Mesenchymal stem cell (in vitro differentiated cells and primary cell): ENCODE results near the gene TNFRSF1B.

Experiments used
- DNase-seq: peaks from one replicate; pipeline ENCODE4 v3.0.0-alpha.2; 2013
- H2AFZ ChIP-seq: one replicate; pipeline ENCODE4 v1.6.1; 2013; ENCODE audit warnings: low read depth, mild to moderate bottlenecking, control low read depth, inconsistent platforms, low read length, moderate library complexity
- H2AK5ac ChIP-seq: 2 replicates; pipeline ENCODE4 v1.6.1; 2013; ENCODE audit warnings: low read length, moderate library complexity, mild to moderate bottlenecking, inconsistent platforms; ENCODE audit not compliant: severe bottlenecking
- H2BK120ac ChIP-seq: one replicate; pipeline ENCODE4 v1.6.1; 2013; ENCODE audit warnings: low read depth, mild to moderate bottlenecking, inconsistent platforms, low read length, moderate library complexity
- H2BK12ac ChIP-seq, 2 experiments: one replicate each; pipeline ENCODE4 v1.6.1; 2013; ENCODE audit warnings: inconsistent platforms in 2 of 2, low read length in 2 of 2, mild to moderate bottlenecking in 2 of 2, moderate library complexity in 2 of 2, control low read depth in 1 of 2
- H2BK15ac ChIP-seq: one replicate; pipeline ENCODE4 v1.6.1; 2013; ENCODE audit warnings: mild to moderate bottlenecking, low read depth, inconsistent platforms; ENCODE audit not compliant: poor library complexity, severe bottlenecking
- H2BK5ac ChIP-seq: 2 replicates; pipeline ENCODE4 v1.6.1; 2013; ENCODE audit warnings: low read depth, mild to moderate bottlenecking, low read length, control low read depth, inconsistent platforms; ENCODE audit not compliant: poor library complexity, severe bottlenecking
- H3K14ac ChIP-seq, 2 experiments: one replicate each; pipeline ENCODE4 v1.6.1; 2013; ENCODE audit warnings: inconsistent platforms in 2 of 2, low read length in 2 of 2, control low read depth in 1 of 2, mild to moderate bottlenecking in 1 of 2, moderate library complexity in 1 of 2
- H3K18ac ChIP-seq, 2 experiments: one replicate each; pipeline ENCODE4 v1.6.1; 2013; ENCODE audit warnings: inconsistent platforms in 2 of 2, low read length in 2 of 2, control low read depth in 1 of 2, low read depth in 1 of 2, mild to moderate bottlenecking in 1 of 2
- H3K23ac ChIP-seq, 2 experiments: one replicate each; pipeline ENCODE4 v1.6.1; 2013; ENCODE audit warnings: inconsistent platforms in 2 of 2, low read length in 2 of 2, mild to moderate bottlenecking in 2 of 2, moderate library complexity in 2 of 2, control low read depth in 1 of 2
- H3K27ac ChIP-seq: 2 replicates; pipeline ENCODE4 v1.5.1; 2013; ENCODE audit warnings: mild to moderate bottlenecking, moderate library complexity, low read length, control low read depth, inconsistent platforms; ENCODE audit not compliant: poor library complexity, severe bottlenecking
- H3K27me3 ChIP-seq, 2 experiments: 2 replicates each; pipeline versions ENCODE4 v1.6.1 to v1.7.0; 2013; ENCODE audit warnings: low read length in 2 of 2, mild to moderate bottlenecking in 2 of 2, moderate library complexity in 2 of 2, control low read depth in 1 of 2, inconsistent platforms in 1 of 2; ENCODE audit not compliant: control insufficient read depth in 1 of 2, insufficient read depth in 1 of 2
- H3K36me3 ChIP-seq, 2 experiments: 2 replicates each; pipeline versions ENCODE4 v1.6.1 to v1.7.0; 2013; ENCODE audit warnings: low read length in 2 of 2, control low read depth in 1 of 2, inconsistent platforms in 1 of 2, low read depth in 1 of 2, mild to moderate bottlenecking in 1 of 2; ENCODE audit not compliant: insufficient read depth in 2 of 2, control insufficient read depth in 1 of 2
- H3K4ac ChIP-seq, 2 experiments: one replicate each; pipeline ENCODE4 v1.6.1; 2013; ENCODE audit warnings: inconsistent platforms in 2 of 2, low read length in 2 of 2, mild to moderate bottlenecking in 2 of 2, moderate library complexity in 2 of 2, control low read depth in 1 of 2, low read depth in 1 of 2
- H3K4me1 ChIP-seq: 2 replicates; pipeline ENCODE4 v1.6.1; 2013; ENCODE audit warnings: low read depth, low read length, control low read depth; ENCODE audit not compliant: control insufficient read depth, insufficient read depth
- H3K4me2 ChIP-seq: 2 replicates; pipeline ENCODE4 v1.6.1; 2013; ENCODE audit warnings: low read length, mild to moderate bottlenecking, inconsistent platforms; ENCODE audit not compliant: poor library complexity, severe bottlenecking
- H3K4me3 ChIP-seq, 2 experiments: 2 replicates each; pipeline versions ENCODE4 v1.5.1 to v1.7.0; 2013; ENCODE audit warnings: low read length in 2 of 2, mild to moderate bottlenecking in 2 of 2, control low read depth in 1 of 2, low read depth in 1 of 2; ENCODE audit not compliant: insufficient read depth in 1 of 2
- H3K79me1 ChIP-seq: replicated peaks from 2 replicates; pipeline ENCODE4 v1.6.1; 2013; ENCODE audit warnings: mild to moderate bottlenecking, control low read depth, low read length, inconsistent platforms; ENCODE audit not compliant: poor library complexity, severe bottlenecking
- H3K9ac ChIP-seq: 2 replicates; pipeline ENCODE4 v1.7.0; 2013; ENCODE audit warnings: mild to moderate bottlenecking, low read length, moderate library complexity
- H3K9me3 ChIP-seq: 2 replicates; pipeline ENCODE4 v1.7.0; 2013; ENCODE audit warnings: mild to moderate bottlenecking, low read length; ENCODE audit not compliant: control insufficient read depth
- H4K8ac ChIP-seq: one replicate; pipeline ENCODE4 v1.6.1; 2013; ENCODE audit warnings: inconsistent platforms, mild to moderate bottlenecking, low read length, moderate library complexity
- H4K91ac ChIP-seq: one replicate; pipeline ENCODE4 v1.6.1; 2013; ENCODE audit warnings: mild to moderate bottlenecking, low read length, inconsistent platforms
- WGBS: methylation state at CpG from one replicate; pipeline ENCODE4 v1.1.7; 2013; ENCODE audit warnings: mixed read lengths; 5-methylcytosine and 5-hydroxymethylcytosine counted together

TNFRSF1B gene

GRCh38 chr1:12148958-12149790 lies 17.6 kb upstream of the TNFRSF1B start:
- Histone ChIP-seq H3K79me1 (no peaks in the 10 kb centered on the region), H3K4me3 (no peak overlapping the region), H2BK15ac (peak overlapping the region; percentile 81), H3K9ac (no peak overlapping the region), H3K27ac (no peak overlapping the region), H3K14ac (no peak overlapping the region), H3K4ac (peak overlapping the region in 1 of 2 experiments; percentile 54), H3K9me3 (peaks cover 8% of the 10 kb centered on the region), H3K4me2 (no peak overlapping the region), H2AFZ (no peak overlapping the region), H3K23ac (no peak overlapping the region), H3K18ac (peak overlapping the region; percentile 61 to 82), H4K8ac (peak overlapping the region; percentile 53), H2AK5ac (no peak overlapping the region), H3K36me3 (no peaks in the 10 kb centered on the region), H2BK5ac (no peak overlapping the region), H2BK120ac (peak overlapping the region; percentile 42), H3K4me1 (peaks cover 13% of the 10 kb centered on the region), H4K91ac (no peak overlapping the region), H3K27me3 (no peaks in the 10 kb centered on the region), H2BK12ac (peak overlapping the region; percentile 11 to 90)
- WGBS = 90% methylated on average over 5 of the region's 5 CpGs
- peak; percentile 53 for DNase-seq

DNA sequence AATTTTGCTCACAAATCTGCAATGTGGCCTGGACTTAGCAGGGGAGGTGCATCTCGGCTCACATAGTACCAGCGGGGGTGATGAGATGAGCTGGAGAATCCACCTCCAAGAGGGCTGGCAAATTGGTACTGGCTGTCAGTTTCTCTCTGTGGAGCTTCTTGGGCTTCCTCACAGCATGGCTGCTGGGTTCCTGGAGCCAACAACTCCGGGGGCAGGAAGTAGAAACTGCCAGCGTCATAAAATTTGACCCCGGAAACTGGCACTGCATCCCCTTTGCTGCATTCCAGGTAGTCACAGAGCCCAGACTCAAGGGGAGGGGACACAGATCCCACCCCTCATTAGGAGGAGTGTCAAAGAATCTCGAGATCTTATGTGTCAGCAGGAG lies 17.0 kb upstream of the TNFRSF1B start:
- no peaks in the 10 kb centered on the region for H3K27me3 ChIP-seq
- H3K79me1 ChIP-seq = no peaks in the 10 kb centered on the region
- H3K4ac ChIP-seq = peak overlapping the region; percentile 35 to 56
- H3K36me3 ChIP-seq = no peaks in the 10 kb centered on the region
- H2BK120ac ChIP-seq = no peak overlapping the region
- H2AFZ ChIP-seq = no peak overlapping the region
- no peak overlapping the region for H3K14ac ChIP-seq
- H3K27ac ChIP-seq = no peak overlapping the region
- peaks cover 13% of the 10 kb centered on the region for H3K4me1 ChIP-seq
- H3K23ac ChIP-seq = no peak overlapping the region
- no peak overlapping the region for H2AK5ac ChIP-seq
- no peak overlapping the region for H3K4me2 ChIP-seq
- no peak for DNase-seq
- no peak overlapping the region for H2BK5ac ChIP-seq
- 94% methylated on average over 6 of the region's 6 CpGs for WGBS
- no peak overlapping the region for H3K9ac ChIP-seq
- H3K9me3 ChIP-seq = peaks cover 8% of the 10 kb centered on the region
- peak overlapping the region; percentile 90 for H4K8ac ChIP-seq
- H3K18ac ChIP-seq = peak overlapping the region; percentile 60 to 81
- peak overlapping the region; percentile 70 for H2BK15ac ChIP-seq
- no peak overlapping the region for H3K4me3 ChIP-seq
- H2BK12ac ChIP-seq = peak overlapping the region; percentile 11 to 16
- H4K91ac ChIP-seq = peak overlapping the region; percentile 43

- no peak overlapping the region for H3K4me2 ChIP-seq
- H3K79me1 ChIP-seq = no peaks in the 10 kb centered on the region
- no peak overlapping the region for H3K4me3 ChIP-seq
- H3K36me3 ChIP-seq = no peaks in the 10 kb centered on the region
- peak overlapping the region; percentile 29 for H2AFZ ChIP-seq
- peak overlapping the region; percentile 94 to 96 for H2BK12ac ChIP-seq
- no peak overlapping the region for H3K23ac ChIP-seq
- peaks cover 13% of the 10 kb centered on the region for H3K4me1 ChIP-seq
- no peak overlapping the region for H2BK120ac ChIP-seq
- no peaks in the 10 kb centered on the region for H3K27me3 ChIP-seq
- H4K8ac ChIP-seq = peak overlapping the region; percentile 94
- H3K9ac ChIP-seq = no peak overlapping the region
- peak overlapping the region; percentile 74 to 94 for H3K18ac ChIP-seq
- H3K14ac ChIP-seq = peak overlapping the region in 1 of 2 experiments; percentile 92
- no peak overlapping the region for H3K27ac ChIP-seq
- WGBS = 79% methylated on average over 9 of the region's 9 CpGs
- DNase-seq = no peak
- peaks cover 8% of the 10 kb centered on the region for H3K9me3 ChIP-seq
- H2AK5ac ChIP-seq = no peak overlapping the region
- peak overlapping the region; percentile 90 for H4K91ac ChIP-seq
- H2BK5ac ChIP-seq = no peak overlapping the region
- H3K4ac ChIP-seq = peak overlapping the region; percentile 73 to 75
- H2BK15ac ChIP-seq = peak overlapping the region; percentile 39
Observed at GRCh38 chr1:12150456-12151200, 16.2 kb upstream of the TNFRSF1B start.

DNA sequence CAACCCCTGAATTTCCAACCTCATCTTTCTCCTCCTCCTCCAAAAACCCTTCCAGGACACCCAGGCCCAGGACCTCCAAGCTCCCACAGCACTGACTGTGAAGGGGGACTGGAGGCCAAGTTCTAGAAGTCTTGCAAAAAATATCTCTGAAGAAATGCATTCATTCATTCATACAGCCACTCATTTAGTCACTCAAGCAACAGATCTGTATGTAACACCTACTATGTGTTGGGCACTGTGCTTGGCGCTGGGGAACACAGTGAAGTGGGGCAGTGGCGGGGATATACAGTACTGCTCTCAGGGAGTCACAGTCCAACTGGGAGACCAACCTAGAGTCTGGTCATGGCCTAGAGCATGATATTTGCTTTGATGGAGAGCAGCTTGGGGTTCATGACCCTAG lies 15.3 kb upstream of the TNFRSF1B start:
- H3K79me1 ChIP-seq = no peaks in the 10 kb centered on the region
- peak overlapping the region in 1 of 2 experiments; percentile 15 for H3K4ac ChIP-seq
- H2BK120ac ChIP-seq = no peak overlapping the region
- no peak overlapping the region for H3K23ac ChIP-seq
- H2AK5ac ChIP-seq = no peak overlapping the region
- peak overlapping the region; percentile 90 for H4K91ac ChIP-seq
- peaks cover 8% of the 10 kb centered on the region for H3K9me3 ChIP-seq
- H3K27me3 ChIP-seq = no peaks in the 10 kb centered on the region
- no peak overlapping the region for H3K4me3 ChIP-seq
- H3K36me3 ChIP-seq = no peaks in the 10 kb centered on the region
- H2AFZ ChIP-seq = no peak overlapping the region
- H3K18ac ChIP-seq = peak overlapping the region in 1 of 2 experiments; percentile 13
- H3K14ac ChIP-seq = no peak overlapping the region
- peak overlapping the region; percentile 39 for H2BK15ac ChIP-seq
- peak overlapping the region; percentile 4 to 94 for H2BK12ac ChIP-seq
- WGBS = 100% methylated on average over 2 of the region's 2 CpGs
- peak overlapping the region; percentile 87 for H4K8ac ChIP-seq
- no peak overlapping the region for H3K9ac ChIP-seq
- H3K4me2 ChIP-seq = no peak overlapping the region
- peaks cover 13% of the 10 kb centered on the region for H3K4me1 ChIP-seq
- no peak overlapping the region for H2BK5ac ChIP-seq
- DNase-seq = no peak
- no peak overlapping the region for H3K27ac ChIP-seq
